GM12872 (cell line): Measurements from ENCODE around the gene KLHL29.

Experiments used
- TF ChIP-seq, protein P1 (sequence below): IDR thresholded peaks from 3 replicates; pipeline ENCODE4 v1.5.1; 2011; ENCODE audit warnings: low read depth, mild to moderate bottlenecking, low read length, moderate library complexity; ENCODE audit not compliant: insufficient read depth

Gene KLHL29

GRCh38 chr2:23685706-23686105 is 300.7 kb downstream of the KLHL29 start:
- TF ChIP-seq, protein P1, sequence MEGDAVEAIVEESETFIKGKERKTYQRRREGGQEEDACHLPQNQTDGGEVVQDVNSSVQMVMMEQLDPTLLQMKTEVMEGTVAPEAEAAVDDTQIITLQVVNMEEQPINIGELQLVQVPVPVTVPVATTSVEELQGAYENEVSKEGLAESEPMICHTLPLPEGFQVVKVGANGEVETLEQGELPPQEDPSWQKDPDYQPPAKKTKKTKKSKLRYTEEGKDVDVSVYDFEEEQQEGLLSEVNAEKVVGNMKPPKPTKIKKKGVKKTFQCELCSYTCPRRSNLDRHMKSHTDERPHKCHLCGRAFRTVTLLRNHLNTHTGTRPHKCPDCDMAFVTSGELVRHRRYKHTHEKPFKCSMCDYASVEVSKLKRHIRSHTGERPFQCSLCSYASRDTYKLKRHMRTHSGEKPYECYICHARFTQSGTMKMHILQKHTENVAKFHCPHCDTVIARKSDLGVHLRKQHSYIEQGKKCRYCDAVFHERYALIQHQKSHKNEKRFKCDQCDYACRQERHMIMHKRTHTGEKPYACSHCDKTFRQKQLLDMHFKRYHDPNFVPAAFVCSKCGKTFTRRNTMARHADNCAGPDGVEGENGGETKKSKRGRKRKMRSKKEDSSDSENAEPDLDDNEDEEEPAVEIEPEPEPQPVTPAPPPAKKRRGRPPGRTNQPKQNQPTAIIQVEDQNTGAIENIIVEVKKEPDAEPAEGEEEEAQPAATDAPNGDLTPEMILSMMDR = no peak

DNA sequence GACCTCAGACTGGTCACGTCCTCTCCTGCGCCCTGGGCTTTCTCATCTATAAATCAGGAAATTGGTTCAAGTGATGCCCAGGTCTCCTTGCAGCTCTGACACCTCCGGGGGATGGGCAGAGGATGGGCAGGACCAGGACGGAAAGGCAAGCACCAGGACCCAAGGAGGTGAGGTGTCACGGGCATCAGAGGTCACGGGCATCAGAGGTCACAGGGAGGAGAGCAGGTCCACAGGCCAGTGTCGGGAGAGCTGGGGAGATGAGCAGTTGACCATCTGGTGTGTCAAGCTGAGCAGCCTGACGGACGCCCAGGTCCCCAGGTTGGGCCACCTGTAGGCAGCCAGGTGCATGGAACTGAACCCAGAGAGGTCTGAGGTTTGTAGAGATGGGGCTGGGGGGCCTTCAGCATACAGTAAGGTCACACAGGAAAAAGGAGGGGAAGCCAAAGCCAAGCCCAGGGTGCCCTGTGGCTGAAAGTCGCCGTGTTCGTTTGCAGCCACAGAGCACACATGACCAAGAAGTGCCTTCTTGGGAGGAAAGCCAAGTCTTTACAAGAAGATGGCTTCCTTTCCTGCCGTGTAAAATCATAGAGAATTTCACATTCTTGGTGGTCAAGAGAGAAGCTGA is 301.5 kb downstream of the KLHL29 start:
- TF ChIP-seq, protein P1 = no peak

DNA sequence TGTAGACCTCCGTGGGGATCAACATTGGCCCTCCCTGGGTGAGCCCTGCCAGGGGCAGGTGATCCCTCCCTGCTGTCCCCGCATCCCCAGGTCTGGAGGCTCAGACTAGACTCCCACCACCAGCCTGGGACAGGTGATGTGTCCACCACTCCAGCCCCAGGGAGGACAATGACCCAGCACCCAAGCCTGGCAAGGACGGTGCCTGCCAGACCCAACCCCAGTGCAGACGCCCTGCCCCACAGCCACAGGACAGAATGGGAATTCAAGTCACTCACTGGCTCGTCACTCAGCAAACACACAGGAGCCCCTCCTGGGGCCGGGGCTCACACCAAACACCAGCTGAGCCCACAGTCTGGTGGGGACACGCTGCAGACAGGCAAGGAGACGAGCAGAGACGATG is 302.2 kb downstream of the KLHL29 start:
- TF ChIP-seq, protein P1 = no peak

DNA sequence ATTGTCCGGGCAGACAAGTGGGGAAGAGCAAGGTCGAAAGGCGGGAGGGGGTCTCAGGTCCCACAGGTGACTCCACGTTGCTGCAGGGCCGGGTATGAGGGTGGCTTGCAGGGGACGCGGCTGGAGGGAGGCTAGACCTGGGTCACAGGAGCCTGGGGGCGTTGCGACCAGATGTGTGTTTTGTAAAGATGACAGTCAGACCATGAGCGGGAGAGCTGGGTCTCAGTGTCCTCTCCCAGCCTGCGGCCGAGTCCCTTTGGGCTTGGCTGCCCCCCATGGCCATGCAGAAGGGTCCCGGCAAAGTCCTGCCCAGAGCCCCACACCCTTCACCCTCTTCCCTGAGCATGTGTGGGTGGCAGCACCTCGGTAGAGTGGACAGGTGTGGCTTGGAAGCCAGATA is 302.7 kb downstream of the KLHL29 start:
- TF ChIP-seq, protein P1 = no peak

DNA sequence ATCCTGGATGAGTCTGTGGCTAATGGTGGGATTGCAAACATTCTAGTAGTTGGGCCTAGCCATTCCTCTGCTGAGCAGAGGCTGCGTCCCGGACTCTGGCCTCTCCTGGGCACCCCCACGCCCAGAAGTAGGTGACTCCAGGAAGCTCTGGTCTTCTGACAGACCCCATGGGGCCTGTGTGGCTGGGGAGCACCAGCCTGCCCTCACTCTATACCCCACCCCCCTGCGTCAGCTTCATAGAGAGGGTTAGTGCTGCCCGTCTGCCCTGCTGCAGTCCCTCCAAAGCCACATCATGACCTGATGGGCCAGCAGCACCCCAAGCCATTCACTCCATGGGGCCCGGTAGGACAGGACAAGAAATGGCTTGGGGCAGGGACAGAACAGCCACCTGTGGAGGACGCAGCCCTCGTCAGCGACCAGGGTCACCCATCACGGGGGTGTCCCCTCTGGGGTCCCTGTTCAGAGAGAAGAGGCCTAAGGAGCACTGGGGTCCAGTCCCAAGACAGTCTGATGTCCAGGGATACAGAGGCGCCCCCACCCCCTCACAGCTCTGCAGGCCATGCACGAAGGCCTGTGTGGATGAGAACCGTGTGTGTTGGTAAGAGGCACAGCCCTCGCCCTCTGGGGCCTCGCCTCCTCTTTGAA is 303.6 kb downstream of the KLHL29 start:
- TF ChIP-seq, protein P1 = no peak

DNA sequence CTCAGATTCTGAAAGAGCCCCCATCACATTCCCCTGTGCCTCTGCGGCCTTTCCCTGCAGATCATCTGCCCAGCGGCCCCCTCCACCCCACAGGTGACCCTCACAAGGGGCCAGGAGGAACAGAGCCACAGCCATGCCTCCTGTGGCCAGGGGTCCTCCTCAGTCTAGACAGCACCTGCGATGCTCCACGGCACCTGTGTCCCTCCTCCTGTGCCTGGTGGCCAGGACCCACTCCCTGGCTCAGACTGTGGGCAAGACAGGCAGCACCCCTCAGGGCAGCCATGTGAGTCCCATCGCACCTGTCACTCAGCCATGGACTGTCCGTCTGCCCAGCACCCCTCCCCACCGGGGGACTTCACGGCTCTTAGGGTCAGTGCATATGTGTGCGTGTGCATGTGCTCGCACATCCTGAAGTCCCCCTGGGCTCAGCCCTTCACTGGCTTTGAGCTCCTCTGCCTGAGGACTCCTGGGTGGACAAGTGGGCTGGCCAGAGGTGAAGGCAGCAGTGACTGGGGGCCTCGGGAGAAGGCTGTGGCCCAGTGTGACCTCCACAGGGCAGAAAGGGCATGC is 304.2 kb downstream of the KLHL29 start:
- TF ChIP-seq, protein P1 = no peak

DNA sequence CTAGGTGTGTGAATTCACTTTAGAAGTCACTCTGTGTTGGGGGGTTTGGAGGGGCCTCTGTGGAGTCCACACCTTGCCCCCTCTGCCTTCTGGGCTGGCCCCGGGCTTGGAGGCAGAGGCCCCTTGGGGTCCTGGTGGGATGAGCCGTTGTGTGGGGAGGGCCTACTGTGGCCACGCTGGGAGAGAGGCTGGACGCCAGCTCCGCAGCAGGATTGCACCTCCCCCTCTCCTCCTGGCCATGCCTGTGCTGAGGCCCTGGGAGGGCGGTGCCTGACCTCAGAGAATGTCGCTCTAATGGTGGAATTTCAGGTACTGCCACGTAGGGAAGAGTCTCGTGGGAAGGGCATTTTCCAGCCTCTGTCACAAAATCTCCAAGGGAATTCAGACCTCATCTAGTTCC is 304.9 kb downstream of the KLHL29 start:
- TF ChIP-seq, protein P1 = no peak
